Measurements from ENCODE around the gene RNU6-1.

The RNU6-1 gene

DNA sequence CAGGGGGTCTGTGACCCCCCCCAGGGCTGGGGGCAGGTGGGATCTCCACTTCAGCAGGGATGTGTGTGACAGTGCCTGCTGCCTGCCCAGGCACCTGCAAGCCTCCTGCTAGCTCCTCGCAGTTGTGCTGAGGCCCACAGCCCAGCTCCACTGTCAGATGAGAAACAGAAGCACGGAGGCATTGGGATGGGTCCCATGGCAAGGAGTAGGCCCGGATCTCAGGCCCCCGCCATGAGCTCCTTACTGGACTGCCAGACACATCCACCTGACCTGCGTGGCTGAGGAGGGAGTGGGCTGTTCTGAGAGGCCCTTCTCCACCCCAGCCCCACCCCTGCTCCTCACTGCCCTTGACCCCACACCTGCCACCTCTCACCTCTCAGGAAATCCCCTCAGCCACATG, 32.7 kb downstream of the RNU6-1 start:
- no peak overlapping the region for H3K4me3 ChIP-seq (replicated peaks; ENCODE audit: low read depth, low read length)
- DNase-seq (ENCODE audit: low read depth), result no peak
- TF ChIP-seq, protein P1, sequence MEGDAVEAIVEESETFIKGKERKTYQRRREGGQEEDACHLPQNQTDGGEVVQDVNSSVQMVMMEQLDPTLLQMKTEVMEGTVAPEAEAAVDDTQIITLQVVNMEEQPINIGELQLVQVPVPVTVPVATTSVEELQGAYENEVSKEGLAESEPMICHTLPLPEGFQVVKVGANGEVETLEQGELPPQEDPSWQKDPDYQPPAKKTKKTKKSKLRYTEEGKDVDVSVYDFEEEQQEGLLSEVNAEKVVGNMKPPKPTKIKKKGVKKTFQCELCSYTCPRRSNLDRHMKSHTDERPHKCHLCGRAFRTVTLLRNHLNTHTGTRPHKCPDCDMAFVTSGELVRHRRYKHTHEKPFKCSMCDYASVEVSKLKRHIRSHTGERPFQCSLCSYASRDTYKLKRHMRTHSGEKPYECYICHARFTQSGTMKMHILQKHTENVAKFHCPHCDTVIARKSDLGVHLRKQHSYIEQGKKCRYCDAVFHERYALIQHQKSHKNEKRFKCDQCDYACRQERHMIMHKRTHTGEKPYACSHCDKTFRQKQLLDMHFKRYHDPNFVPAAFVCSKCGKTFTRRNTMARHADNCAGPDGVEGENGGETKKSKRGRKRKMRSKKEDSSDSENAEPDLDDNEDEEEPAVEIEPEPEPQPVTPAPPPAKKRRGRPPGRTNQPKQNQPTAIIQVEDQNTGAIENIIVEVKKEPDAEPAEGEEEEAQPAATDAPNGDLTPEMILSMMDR (IDR thresholded peaks at IDR 0.05; ENCODE audit: low read length, missing control alignments), result no peak

DNA sequence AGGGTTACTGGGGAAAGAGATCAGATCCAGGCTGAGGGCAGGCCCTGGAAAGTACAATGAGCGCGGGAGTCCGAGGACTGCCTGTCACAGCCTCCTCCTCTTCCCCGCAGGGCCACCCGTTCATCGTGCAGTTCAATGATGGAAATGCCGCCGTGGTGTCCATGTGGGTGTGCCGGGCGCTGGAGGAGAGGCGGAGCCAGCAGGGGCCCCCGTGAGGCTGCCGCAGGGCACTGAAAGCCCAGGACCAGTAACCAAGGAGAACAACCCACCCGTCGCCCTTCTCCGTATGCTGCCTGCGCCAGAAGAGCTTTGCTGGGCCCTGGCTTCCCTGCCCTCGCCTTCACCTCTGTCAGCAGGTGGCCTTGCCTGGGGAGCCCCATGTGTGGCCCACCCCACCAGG, 33.3 kb downstream of the RNU6-1 start:
- no peak for DNase-seq (ENCODE audit: low read depth)
- no peak overlapping the region for H3K4me3 ChIP-seq (replicated peaks; ENCODE audit: low read depth, low read length)
- TF ChIP-seq, protein P1 (IDR thresholded peaks at IDR 0.05; ENCODE audit: low read length, missing control alignments), result no peak

DNA sequence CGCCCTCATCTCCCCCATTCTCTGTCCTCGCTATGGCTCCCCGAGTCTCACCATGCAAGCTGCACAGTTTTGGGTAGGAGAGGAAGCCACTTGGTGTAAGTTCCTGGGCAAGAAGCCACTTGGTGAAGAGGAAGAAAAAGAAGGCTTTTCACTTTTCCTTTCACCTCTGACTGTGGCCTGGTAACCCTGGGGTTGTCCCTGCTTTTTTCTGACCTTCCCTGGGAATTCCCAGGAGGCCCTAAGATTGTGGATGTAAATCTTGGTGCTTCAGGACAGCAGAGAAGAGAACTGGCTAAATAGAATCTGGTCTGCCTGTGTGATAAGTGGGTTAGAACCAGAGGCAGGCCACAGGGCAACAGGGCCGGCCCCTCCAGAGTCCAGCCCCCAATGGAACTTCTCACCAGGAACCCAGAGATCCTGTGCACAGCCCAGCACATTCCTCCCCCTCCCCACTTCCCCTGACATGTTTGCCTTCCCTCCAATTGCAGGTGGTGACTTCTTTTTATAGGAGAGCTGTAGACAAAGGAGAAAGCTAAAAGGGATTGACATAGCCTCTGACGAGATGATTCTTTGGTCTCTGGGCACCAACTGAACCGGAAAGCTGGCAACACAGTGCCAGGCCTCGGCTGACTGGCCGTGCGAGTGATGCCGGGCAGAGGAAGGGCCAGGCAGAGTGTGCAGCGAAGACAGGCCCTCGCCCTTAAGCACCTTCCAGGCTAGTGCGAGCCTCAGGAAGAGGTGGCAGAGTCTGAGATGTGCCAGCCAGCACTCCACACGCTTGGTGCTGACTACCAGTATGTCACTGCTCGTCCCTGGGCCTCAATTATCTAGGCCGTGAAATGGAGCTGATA, 34.0 kb downstream of the RNU6-1 start:
- TF ChIP-seq, protein P1 (IDR thresholded peaks at IDR 0.05; ENCODE audit: low read length, missing control alignments), result no peak
- no peak overlapping the region for H3K4me3 ChIP-seq (replicated peaks; ENCODE audit: low read depth, low read length)
- no peak for DNase-seq (ENCODE audit: low read depth)

DNA sequence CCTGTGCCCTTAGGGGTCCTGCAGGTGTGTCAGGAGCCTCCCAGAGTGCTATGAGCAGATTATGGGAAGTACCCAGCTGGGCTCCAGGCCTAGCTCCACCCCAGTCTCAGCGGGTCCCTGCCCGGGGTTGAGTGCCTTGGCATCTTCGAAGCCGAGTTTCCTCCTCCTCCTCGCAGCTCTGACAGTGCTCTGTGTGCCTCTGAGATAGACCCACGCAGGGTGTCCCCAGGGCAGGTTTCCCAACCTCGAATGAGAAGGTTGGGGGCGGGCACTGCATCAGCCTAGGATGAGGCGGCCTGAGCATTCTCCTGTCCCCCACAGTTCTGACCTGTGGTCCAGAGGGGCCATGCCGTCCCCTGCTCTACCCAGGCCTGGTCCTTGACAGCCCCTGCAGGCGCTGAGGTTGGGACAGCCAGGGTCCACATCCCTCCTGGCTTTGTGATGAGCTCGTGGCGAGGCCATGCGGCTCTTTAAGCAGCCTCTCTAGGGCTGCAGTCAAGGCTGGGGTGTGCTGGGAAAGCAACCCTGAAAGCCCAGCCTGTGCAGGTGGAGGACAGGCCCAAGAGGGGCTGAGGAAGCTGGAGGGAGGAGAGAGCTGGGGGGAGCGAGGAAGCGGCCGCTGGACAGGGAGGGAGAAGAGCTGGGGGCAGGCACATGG, 34.7 kb downstream of the RNU6-1 start:
- DNase-seq (ENCODE audit: low read depth), result no peak
- no peak overlapping the region for H3K4me3 ChIP-seq (replicated peaks; ENCODE audit: low read depth, low read length)
- TF ChIP-seq, protein P1 (IDR thresholded peaks at IDR 0.05; ENCODE audit: low read length, missing control alignments), result no peak

DNA sequence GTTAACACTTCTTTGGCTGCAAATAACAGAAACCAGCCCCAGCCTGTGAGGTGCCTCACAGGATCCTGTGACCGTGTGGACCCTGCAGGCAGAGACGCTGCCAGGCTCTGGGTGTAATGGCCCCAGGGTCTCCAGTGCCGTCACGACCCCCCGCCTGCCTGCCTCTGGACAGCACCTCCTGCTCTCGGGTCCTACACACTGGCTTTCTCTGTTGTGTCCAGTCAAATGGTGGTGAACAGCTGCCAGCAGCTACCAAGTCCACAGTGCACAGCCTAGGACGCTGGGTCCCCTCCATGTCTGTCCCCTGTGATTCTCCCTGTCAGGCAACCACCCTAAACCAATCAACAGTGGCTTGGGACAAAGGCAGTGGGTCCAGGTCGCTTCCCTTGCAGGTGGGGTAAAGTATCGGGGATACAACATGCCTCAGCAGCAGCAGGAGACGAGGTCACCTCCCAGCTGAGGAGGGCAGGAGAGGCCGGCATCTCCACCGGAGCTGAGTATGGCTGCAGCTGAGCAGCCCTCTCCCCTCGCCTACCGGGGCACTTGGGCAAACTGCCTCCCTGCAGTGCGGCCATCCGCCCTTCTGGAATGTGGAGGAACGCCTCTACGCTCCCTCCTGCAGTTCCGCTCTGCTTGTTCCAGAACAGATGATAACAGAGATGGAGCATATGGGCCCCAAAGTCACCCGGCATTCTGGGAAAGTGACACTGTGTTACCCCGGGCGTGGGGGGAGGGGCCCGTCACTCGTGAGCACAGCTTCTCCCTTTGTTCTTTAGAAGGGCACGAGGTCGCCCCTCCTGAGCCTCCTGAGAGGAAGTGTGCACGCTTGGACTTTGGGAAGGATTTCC, 35.6 kb downstream of the RNU6-1 start:
- H3K4me3 ChIP-seq (replicated peaks; ENCODE audit: low read depth, low read length), result no peak overlapping the region
- no peak for DNase-seq (ENCODE audit: low read depth)
- TF ChIP-seq, protein P1 (IDR thresholded peaks at IDR 0.05; ENCODE audit: low read length, missing control alignments), result no peak

DNA sequence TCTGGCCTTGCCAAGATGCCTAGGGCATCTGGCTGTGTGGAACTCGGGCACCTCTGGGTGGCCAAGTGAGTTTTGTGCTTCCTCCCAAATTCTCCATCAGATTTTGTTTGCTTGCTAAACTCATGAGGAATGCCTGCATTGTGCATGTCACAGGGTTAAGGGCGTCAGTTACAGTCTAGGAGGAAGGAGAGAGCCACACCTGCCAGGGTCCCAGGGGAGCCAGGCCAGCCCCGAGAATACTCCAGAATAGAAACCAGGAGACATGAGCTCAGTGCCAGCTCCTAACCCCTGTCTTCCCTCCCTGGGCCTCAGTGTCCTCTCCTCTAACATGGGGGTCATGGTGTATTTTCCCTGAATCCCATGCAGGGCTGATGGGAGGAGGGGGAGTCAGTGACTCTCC, 36.5 kb downstream of the RNU6-1 start:
- H3K4me3 ChIP-seq (replicated peaks; ENCODE audit: low read depth, low read length), result no peak overlapping the region
- DNase-seq (ENCODE audit: low read depth), result no peak
- TF ChIP-seq, protein P1 (IDR thresholded peaks at IDR 0.05; ENCODE audit: low read length, missing control alignments), result no peak
